Measurements from ENCODE around the gene GNAQ.

DNA sequence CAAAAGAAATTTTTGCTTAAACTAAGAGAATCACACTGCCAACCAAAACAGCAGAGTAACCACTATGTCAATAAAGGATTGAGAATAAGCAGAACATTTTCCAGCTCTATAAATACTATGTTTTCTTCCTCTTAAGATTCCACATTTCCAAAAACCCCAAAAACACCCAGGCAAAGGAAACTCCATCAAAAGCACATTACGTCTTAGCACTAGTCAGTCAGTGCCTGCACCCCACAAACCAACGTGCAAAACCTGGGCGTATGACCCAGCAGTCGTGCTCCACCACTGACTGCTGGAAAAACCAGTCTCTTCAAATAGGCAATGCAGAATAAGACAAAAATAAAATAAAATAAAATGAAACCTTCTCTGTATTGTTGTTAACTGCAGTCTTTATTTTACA is 85.3 kb downstream of the GNAQ start:
- TF ChIP-seq POLR2A (IDR thresholded peaks at IDR 0.05; ENCODE audit: low read depth) (no peak), EP300 (IDR thresholded peaks at IDR 0.05) (no peak)
- TF ChIP-seq, protein P1, sequence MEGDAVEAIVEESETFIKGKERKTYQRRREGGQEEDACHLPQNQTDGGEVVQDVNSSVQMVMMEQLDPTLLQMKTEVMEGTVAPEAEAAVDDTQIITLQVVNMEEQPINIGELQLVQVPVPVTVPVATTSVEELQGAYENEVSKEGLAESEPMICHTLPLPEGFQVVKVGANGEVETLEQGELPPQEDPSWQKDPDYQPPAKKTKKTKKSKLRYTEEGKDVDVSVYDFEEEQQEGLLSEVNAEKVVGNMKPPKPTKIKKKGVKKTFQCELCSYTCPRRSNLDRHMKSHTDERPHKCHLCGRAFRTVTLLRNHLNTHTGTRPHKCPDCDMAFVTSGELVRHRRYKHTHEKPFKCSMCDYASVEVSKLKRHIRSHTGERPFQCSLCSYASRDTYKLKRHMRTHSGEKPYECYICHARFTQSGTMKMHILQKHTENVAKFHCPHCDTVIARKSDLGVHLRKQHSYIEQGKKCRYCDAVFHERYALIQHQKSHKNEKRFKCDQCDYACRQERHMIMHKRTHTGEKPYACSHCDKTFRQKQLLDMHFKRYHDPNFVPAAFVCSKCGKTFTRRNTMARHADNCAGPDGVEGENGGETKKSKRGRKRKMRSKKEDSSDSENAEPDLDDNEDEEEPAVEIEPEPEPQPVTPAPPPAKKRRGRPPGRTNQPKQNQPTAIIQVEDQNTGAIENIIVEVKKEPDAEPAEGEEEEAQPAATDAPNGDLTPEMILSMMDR (IDR thresholded peaks at IDR 0.05), result no peak
